Measurements from ENCODE around the gene ISYNA1.

The ISYNA1 gene

DNA sequence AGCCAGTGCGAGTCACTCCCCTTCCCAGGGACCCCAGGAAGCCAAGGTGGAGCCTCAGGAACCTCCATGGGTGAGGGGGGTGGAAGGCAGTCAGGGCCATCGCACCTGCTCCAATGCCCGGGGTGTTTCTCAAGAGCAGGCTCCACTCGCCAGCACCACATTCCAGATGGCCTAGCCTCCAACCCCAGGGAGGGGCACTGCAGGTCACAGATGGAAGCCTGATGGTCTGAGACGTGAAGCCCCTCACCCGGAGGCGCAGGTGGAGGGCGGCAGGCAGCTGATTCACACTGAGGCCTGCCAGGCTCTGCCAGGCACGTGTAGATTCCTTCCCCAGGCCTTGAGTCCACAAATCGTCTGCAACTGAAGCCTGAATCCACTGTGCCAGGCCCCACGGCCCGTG is 23.0 kb upstream of the ISYNA1 start:
- Histone ChIP-seq H3K4me2 (ENCODE audit: low read length) (no peak overlapping the region), H3K4me3 (ENCODE audit: low read length) (no peak overlapping the region), H3K9me2 (replicated peaks; ENCODE audit: control insufficient read depth, low read length) (no peaks in the 10 kb centered on the region), H3K9me3 (ENCODE audit: control insufficient read depth, insufficient read depth, low read length) (no peaks in the 10 kb centered on the region), H3K36me3 (ENCODE audit: control insufficient read depth, low read length) (peaks cover 37% of the 10 kb centered on the region), H3F3A (ENCODE audit: control insufficient read depth, insufficient read depth) (no peaks in the 10 kb centered on the region), H3K79me2 (ENCODE audit: control insufficient read depth, low read length) (no peaks in the 10 kb centered on the region), H4K20me1 (ENCODE audit: control insufficient read depth, insufficient read depth, low read depth, low read length) (peaks cover 3% of the 10 kb centered on the region; the same call in 1 of the 2 replicates), H3K27me3 (ENCODE audit: control insufficient read depth, low read length) (no peaks in the 10 kb centered on the region), H3K27ac (ENCODE audit: low read depth, low read length) (no peak overlapping the region), H3K4me1 (ENCODE audit: control insufficient read depth, low read length) (no peaks in the 10 kb centered on the region)
- TF ChIP-seq EZH2phosphoT487 (IDR thresholded peaks at IDR 0.05; ENCODE audit: borderline replicate concordance, low read length): no peak
- TF ChIP-seq, protein P1, sequence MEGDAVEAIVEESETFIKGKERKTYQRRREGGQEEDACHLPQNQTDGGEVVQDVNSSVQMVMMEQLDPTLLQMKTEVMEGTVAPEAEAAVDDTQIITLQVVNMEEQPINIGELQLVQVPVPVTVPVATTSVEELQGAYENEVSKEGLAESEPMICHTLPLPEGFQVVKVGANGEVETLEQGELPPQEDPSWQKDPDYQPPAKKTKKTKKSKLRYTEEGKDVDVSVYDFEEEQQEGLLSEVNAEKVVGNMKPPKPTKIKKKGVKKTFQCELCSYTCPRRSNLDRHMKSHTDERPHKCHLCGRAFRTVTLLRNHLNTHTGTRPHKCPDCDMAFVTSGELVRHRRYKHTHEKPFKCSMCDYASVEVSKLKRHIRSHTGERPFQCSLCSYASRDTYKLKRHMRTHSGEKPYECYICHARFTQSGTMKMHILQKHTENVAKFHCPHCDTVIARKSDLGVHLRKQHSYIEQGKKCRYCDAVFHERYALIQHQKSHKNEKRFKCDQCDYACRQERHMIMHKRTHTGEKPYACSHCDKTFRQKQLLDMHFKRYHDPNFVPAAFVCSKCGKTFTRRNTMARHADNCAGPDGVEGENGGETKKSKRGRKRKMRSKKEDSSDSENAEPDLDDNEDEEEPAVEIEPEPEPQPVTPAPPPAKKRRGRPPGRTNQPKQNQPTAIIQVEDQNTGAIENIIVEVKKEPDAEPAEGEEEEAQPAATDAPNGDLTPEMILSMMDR (IDR thresholded peaks at IDR 0.05; ENCODE audit: low read depth, low read length, poor library complexity, severe bottlenecking): no peak

DNA sequence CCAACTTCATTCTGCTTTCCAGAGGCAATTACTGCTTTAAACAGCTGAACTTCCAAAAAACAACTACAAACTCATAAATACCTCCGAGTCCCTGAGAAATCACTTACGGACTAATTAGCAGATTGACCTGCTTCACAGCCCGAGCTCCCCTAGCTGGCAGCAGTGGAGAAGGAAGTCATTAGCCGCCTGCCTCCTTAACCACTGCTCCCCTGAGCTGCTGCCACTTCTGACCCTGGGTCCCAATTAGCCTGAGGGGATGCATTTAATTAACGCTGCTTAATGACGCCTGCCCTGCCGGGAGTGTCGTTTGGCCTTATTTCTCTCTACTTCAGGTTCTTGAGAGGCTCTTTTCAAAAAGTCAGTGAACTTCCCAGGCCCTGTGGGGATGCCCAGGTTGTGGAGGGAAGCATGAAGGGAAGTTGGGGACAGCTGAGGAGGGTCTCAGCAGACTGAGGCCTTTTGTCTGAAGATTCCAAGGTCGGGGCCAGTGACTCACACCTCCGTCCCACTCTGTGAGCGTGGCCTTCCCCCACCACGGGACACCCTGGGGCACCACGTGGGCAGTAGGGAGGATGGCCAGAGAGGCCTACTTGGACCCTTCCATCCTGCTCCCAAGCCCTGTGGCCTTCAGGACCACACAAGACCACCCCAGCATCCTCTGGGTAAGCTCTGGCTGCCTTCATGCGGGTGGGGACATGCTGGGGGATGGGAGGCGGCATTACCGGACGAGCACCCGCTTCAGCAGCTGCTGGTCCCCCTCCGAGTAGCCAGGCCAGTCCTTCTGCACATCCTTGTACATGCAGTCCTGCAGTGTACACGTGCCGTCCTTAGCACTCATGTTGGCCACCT is 19.8 kb upstream of the ISYNA1 start:
- no peak overlapping the region for H3K27ac ChIP-seq (ENCODE audit: low read depth, low read length)
- H3K4me1 ChIP-seq (ENCODE audit: control insufficient read depth, low read length): no peaks in the 10 kb centered on the region
- no peaks in the 10 kb centered on the region for H3K9me3 ChIP-seq (ENCODE audit: control insufficient read depth, insufficient read depth, low read length)
- peaks cover 3% of the 10 kb centered on the region; the same call in 1 of the 2 replicates for H4K20me1 ChIP-seq (ENCODE audit: control insufficient read depth, insufficient read depth, low read depth, low read length)
- peaks cover 32% of the 10 kb centered on the region for H3K36me3 ChIP-seq (ENCODE audit: control insufficient read depth, low read length)
- no peak overlapping the region for H3K4me2 ChIP-seq (ENCODE audit: low read length)
- TF ChIP-seq EZH2phosphoT487 (IDR thresholded peaks at IDR 0.05; ENCODE audit: borderline replicate concordance, low read length): no peak
- TF ChIP-seq, protein P1 (IDR thresholded peaks at IDR 0.05; ENCODE audit: low read depth, low read length, poor library complexity, severe bottlenecking): no peak
- H3K9me2 ChIP-seq (replicated peaks; ENCODE audit: control insufficient read depth, low read length): no peaks in the 10 kb centered on the region
- H3K79me2 ChIP-seq (ENCODE audit: control insufficient read depth, low read length): no peaks in the 10 kb centered on the region
- H3F3A ChIP-seq (ENCODE audit: control insufficient read depth, insufficient read depth): no peaks in the 10 kb centered on the region
- H3K4me3 ChIP-seq (ENCODE audit: low read length): no peak overlapping the region
- no peaks in the 10 kb centered on the region for H3K27me3 ChIP-seq (ENCODE audit: control insufficient read depth, low read length)

DNA sequence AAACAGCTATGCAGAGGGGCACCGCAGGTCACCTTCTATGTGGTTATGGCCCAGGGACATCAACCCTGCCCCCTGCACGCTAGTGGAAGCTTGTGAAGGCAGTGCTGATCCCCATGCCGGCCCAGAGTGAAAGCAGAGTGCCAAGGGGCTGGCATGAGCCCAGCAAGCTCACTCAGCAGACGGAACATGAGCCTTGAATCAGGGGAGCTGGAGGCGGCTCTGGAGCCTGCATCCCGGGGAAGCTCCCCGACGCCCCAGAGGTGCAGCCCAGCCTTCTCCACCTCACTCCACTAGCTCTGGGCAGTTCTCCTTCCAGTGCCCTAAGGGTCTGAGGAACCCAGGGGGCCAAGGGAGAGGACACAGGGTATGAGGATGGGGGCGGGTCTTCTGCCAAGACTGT is 19.0 kb upstream of the ISYNA1 start:
- peaks cover 31% of the 10 kb centered on the region for H3K36me3 ChIP-seq (ENCODE audit: control insufficient read depth, low read length)
- H3K9me3 ChIP-seq (ENCODE audit: control insufficient read depth, insufficient read depth, low read length): no peaks in the 10 kb centered on the region
- H4K20me1 ChIP-seq (ENCODE audit: control insufficient read depth, insufficient read depth, low read depth, low read length): 0 out of 2 replicates have a peak, but pooled peaks cover 1% of the 10 kb centered on the region
- H3K4me3 ChIP-seq (ENCODE audit: low read length): no peak overlapping the region
- no peaks in the 10 kb centered on the region for H3K79me2 ChIP-seq (ENCODE audit: control insufficient read depth, low read length)
- H3F3A ChIP-seq (ENCODE audit: control insufficient read depth, insufficient read depth): no peaks in the 10 kb centered on the region
- no peaks in the 10 kb centered on the region for H3K9me2 ChIP-seq (replicated peaks; ENCODE audit: control insufficient read depth, low read length)
- TF ChIP-seq, protein P1 (IDR thresholded peaks at IDR 0.05; ENCODE audit: low read depth, low read length, poor library complexity, severe bottlenecking): no peak
- no peak for TF ChIP-seq EZH2phosphoT487 (IDR thresholded peaks at IDR 0.05; ENCODE audit: borderline replicate concordance, low read length)
- no peaks in the 10 kb centered on the region for H3K27me3 ChIP-seq (ENCODE audit: control insufficient read depth, low read length)
- H3K4me2 ChIP-seq (ENCODE audit: low read length): no peak overlapping the region
- no peak overlapping the region for H3K27ac ChIP-seq (ENCODE audit: low read depth, low read length)
- no peaks in the 10 kb centered on the region for H3K4me1 ChIP-seq (ENCODE audit: control insufficient read depth, low read length)

Measured in DOHH2 (cell line).